OCI-LY3 (cell line): ENCODE data around the gene TAF3.

Source experiments
- H2AFZ ChIP-seq: fragments of 200-600, 300-600 bp; shearing (Covaris generic); 2 replicates; pipeline ENCODE4 v1.6.0; 2014; ENCODE audit warnings: antibody characterized with exemption, low read depth, low read length
- H3K27ac ChIP-seq: fragments of 200-600, 300-600 bp; sonication (generic); 2 replicates; pipeline ENCODE4 v1.5.1; 2014; ENCODE audit warnings: mild to moderate bottlenecking, low read length, moderate library complexity, mixed read lengths
- H3K27me3 ChIP-seq: fragments of 200-600, 300-600 bp; sonication (generic); 2 replicates; pipeline ENCODE4 v1.6.1; 2014; ENCODE audit warnings: low read depth, low read length, mixed read lengths
- H3K36me3 ChIP-seq: fragments of 200-600, 300-600 bp; sonication (generic); replicated peaks from 2 replicates; pipeline ENCODE3; 2014; ENCODE audit warnings: low read depth, low read length, mixed read lengths
- H3K4me1 ChIP-seq: fragments of 300-600, 200-600 bp; sonication (generic); 2 replicates; pipeline ENCODE4 v1.6.1; 2014; ENCODE audit warnings: low read length, mixed read lengths
- H3K4me2 ChIP-seq: fragments of 200-600, 300-600 bp; sonication (generic); 2 replicates; pipeline ENCODE4 v1.6.1; 2014; ENCODE audit warnings: low read length, mixed read lengths
- H3K4me3 ChIP-seq: fragments of 300-600, 200-600 bp; sonication (generic); 2 replicates; pipeline ENCODE4 v1.5.1; 2014; ENCODE audit warnings: antibody characterized with exemption, mild to moderate bottlenecking, low read length, moderate library complexity
- H3K79me2 ChIP-seq: fragments of 300-600, 200-600 bp; shearing (Covaris generic); 2 replicates; pipeline ENCODE4 v1.6.1; 2014; ENCODE audit warnings: mild to moderate bottlenecking, low read length, mixed read lengths
- H3K9ac ChIP-seq: fragments of 300-600, 200-600 bp; shearing (Covaris generic); 2 replicates; pipeline ENCODE4 v1.6.0; 2014; ENCODE audit warnings: mild to moderate bottlenecking, low read length, moderate library complexity
- H3K9me3 ChIP-seq: fragments of 200-600, 300-600 bp; shearing (Covaris generic); 2 replicates; pipeline ENCODE4 v1.6.1; 2014; ENCODE audit warnings: low read length, mixed read lengths; ENCODE audit not compliant: insufficient read depth
- H4K20me1 ChIP-seq: fragments of 200-600, 300-600 bp; sonication (generic); 2 replicates; pipeline ENCODE4 v1.6.1; 2016; ENCODE audit warnings: low read length, mixed read lengths; ENCODE audit not compliant: insufficient read depth
- CTCF ChIP-seq: fragments of 200-600, 300-600 bp; sonication (generic); IDR thresholded peaks from 2 replicates; pipeline ENCODE4 v1.5.1; 2014; ENCODE audit warnings: antibody characterized with exemption, low read length, low read depth
- EZH2phosphoT487 ChIP-seq: fragments of 200-600 bp; shearing (Covaris generic); IDR thresholded peaks from 2 replicates; pipeline ENCODE4 v1.6.1; 2018; ENCODE audit warnings: antibody characterized with exemption, mixed run types, low read depth

Gene TAF3

GRCh38 chr10:7955446-7955845 lies 137.1 kb downstream of the TAF3 start:
- H3K9ac ChIP-seq, result no peak overlapping the region
- TF ChIP-seq EZH2phosphoT487 (no peak), CTCF (no peak)
- H3K79me2 ChIP-seq, result no peaks in the 10 kb centered on the region
- no peak overlapping the region for H2AFZ ChIP-seq
- H3K27ac ChIP-seq, result no peak overlapping the region
- H3K4me3 ChIP-seq, result no peak overlapping the region
- peaks cover 15% of the 10 kb centered on the region for H3K4me1 ChIP-seq
- H4K20me1 ChIP-seq, result no peaks in the 10 kb centered on the region
- no peaks in the 10 kb centered on the region for H3K27me3 ChIP-seq
- no peaks in the 10 kb centered on the region for H3K9me3 ChIP-seq
- no peak overlapping the region for H3K4me2 ChIP-seq
- no peaks in the 10 kb centered on the region for H3K36me3 ChIP-seq

- Histone ChIP-seq H3K27ac (peak overlapping the region; percentile 58), H4K20me1 (no peaks in the 10 kb centered on the region), H3K4me3 (no peak overlapping the region), H3K27me3 (no peaks in the 10 kb centered on the region), H3K36me3 (no peaks in the 10 kb centered on the region), H3K4me1 (peaks cover 15% of the 10 kb centered on the region), H3K4me2 (peak overlapping the region; percentile 63), H3K9me3 (no peaks in the 10 kb centered on the region), H2AFZ (no peak overlapping the region), H3K9ac (no peak overlapping the region), H3K79me2 (no peaks in the 10 kb centered on the region)
- TF ChIP-seq EZH2phosphoT487, result no peak
- TF ChIP-seq CTCF, result no peak
These were observed 138.2 kb downstream of the TAF3 start for GRCh38 chr10:7956508-7956907.

GRCh38 chr10:7957591-7957990 lies 139.3 kb downstream of the TAF3 start:
- Histone ChIP-seq H3K36me3 (no peaks in the 10 kb centered on the region), H3K79me2 (no peaks in the 10 kb centered on the region), H3K9ac (no peak overlapping the region), H3K4me3 (no peak overlapping the region), H2AFZ (no peak overlapping the region), H3K9me3 (no peaks in the 10 kb centered on the region), H3K27ac (no peak overlapping the region), H4K20me1 (no peaks in the 10 kb centered on the region), H3K27me3 (no peaks in the 10 kb centered on the region), H3K4me2 (no peak overlapping the region), H3K4me1 (peaks cover 15% of the 10 kb centered on the region)
- TF ChIP-seq EZH2phosphoT487, result no peak
- no peak for TF ChIP-seq CTCF

- H3K79me2 ChIP-seq, result no peaks in the 10 kb centered on the region
- H3K27ac ChIP-seq, result no peak overlapping the region
- H3K9ac ChIP-seq, result no peak overlapping the region
- H3K36me3 ChIP-seq, result no peaks in the 10 kb centered on the region
- TF ChIP-seq EZH2phosphoT487 (no peak), CTCF (no peak)
- peaks cover 15% of the 10 kb centered on the region for H3K4me1 ChIP-seq
- no peak overlapping the region for H2AFZ ChIP-seq
- H3K27me3 ChIP-seq, result no peaks in the 10 kb centered on the region
- no peak overlapping the region for H3K4me3 ChIP-seq
- no peaks in the 10 kb centered on the region for H4K20me1 ChIP-seq
- H3K9me3 ChIP-seq, result no peaks in the 10 kb centered on the region
- no peak overlapping the region for H3K4me2 ChIP-seq
These were observed 140.1 kb downstream of the TAF3 start for GRCh38 chr10:7958442-7958841.
